HepG2 (cell line): ENCODE data around the gene PRDM15. TPM values are rescaled to one million over a fixed set of nuclear protein-coding genes. Genes with fewer than 3 reads are reported as not detected.

Experiments used
- HOXA9 ChIP-seq: sonication (generic); formaldehyde crosslinking; IDR thresholded peaks from 2 replicates; pipeline ENCODE4 v1.8.1; 2022; ENCODE audit warnings: missing genetic modification reagents, mild to moderate bottlenecking, moderate library complexity, borderline replicate concordance
- KDM5B ChIP-seq: sonication (generic); formaldehyde crosslinking; IDR thresholded peaks from 2 replicates; pipeline ENCODE4 v1.4.0; 2020; ENCODE audit warnings: missing genetic modification reagents, mild to moderate bottlenecking, borderline replicate concordance
- NR2F6 ChIP-seq, 2 experiments: IDR thresholded peaks; 2 replicates each; pipeline ENCODE4 v1.6.1; 2016; ENCODE audit warnings: antibody characterized with exemption in 1 of 2, mild to moderate bottlenecking in 1 of 2
- PBX3 ChIP-seq: sonication (generic); formaldehyde crosslinking; IDR thresholded peaks from 2 replicates; pipeline ENCODE4 v1.8.1; 2023; ENCODE audit warnings: missing genetic modification reagents, inconsistent platforms, borderline replicate concordance
- POGK ChIP-seq: sonication (generic); formaldehyde crosslinking; conservative IDR thresholded peaks from 2 replicates; pipeline ENCODE4 v1.8.0; 2022; ENCODE audit warnings: mild to moderate bottlenecking, moderate library complexity, missing genetic modification reagents
- REPIN1 ChIP-seq: sonication (generic); formaldehyde crosslinking; IDR thresholded peaks from 2 replicates; pipeline ENCODE4 v1.8.0; 2022; ENCODE audit warnings: missing genetic modification reagents, low read depth, mild to moderate bottlenecking, borderline replicate concordance
- SKIL ChIP-seq: sonication (generic); formaldehyde crosslinking; IDR thresholded peaks from 2 replicates; pipeline ENCODE4 v1.8.0; 2022; ENCODE audit warnings: missing genetic modification reagents, mild to moderate bottlenecking, moderate library complexity, borderline replicate concordance
- SMC3 ChIP-seq: IDR thresholded peaks from 2 replicates; pipeline ENCODE4 v1.6.1; 2011; ENCODE audit warnings: low read length, improper control_type of control experiment
- TBP ChIP-seq: sonication (generic); formaldehyde crosslinking; IDR thresholded peaks from 2 replicates; pipeline ENCODE4 v1.5.0; 2020; ENCODE audit warnings: missing genetic modification reagents
- TOPORS ChIP-seq: sonication (generic); formaldehyde crosslinking; IDR thresholded peaks from 2 replicates; pipeline ENCODE4 v1.8.0; 2023; ENCODE audit warnings: mild to moderate bottlenecking, missing genetic modification reagents
- ZFP37 ChIP-seq: sonication (generic); formaldehyde crosslinking; IDR thresholded peaks from 2 replicates; pipeline ENCODE4 v1.4.0; 2020; ENCODE audit warnings: missing genetic modification reagents, borderline replicate concordance
- ZFP91 ChIP-seq: sonication (generic); formaldehyde crosslinking; IDR thresholded peaks from 2 replicates; pipeline ENCODE4 v1.9.0; 2022; ENCODE audit warnings: missing genetic modification reagents, mild to moderate bottlenecking, borderline replicate concordance
- ZNF609 ChIP-seq: sonication (generic); formaldehyde crosslinking; IDR thresholded peaks from 2 replicates; pipeline ENCODE4 v1.4.0; 2020; ENCODE audit warnings: mild to moderate bottlenecking, missing genetic modification reagents, borderline replicate concordance
- ZNF639 ChIP-seq: conservative IDR thresholded peaks from 2 replicates; pipeline ENCODE4 v1.6.1; 2018; ENCODE audit warnings: missing genetic modification reagents
- polyA plus RNA-seq, 8 experiments: library from polyadenylated mRNA; depleted of rRNA in 3 of 8; stranded (reverse) in 7 of 8; unstranded in 1 of 8; fragments of >200 nt; fragmentation: Illumina TruSeq in 4 of 8; extraction: Trizol in 4 of 8; gene quantifications; 2 replicates each; pipeline versions ENCODE4 v1.2.1 to v1.2.3, GENCODE V29; 2011 to 2016; ENCODE audit warnings: low read depth in 4 of 8, missing spikeins in 1 of 8, mixed read lengths in 1 of 8; ENCODE audit not compliant: insufficient read depth in 1 of 8
- total RNA-seq, 5 experiments: library from RNA; depleted of rRNA; stranded (reverse); fragments of >200 nt; fragmentation: Illumina TruSeq; extraction: Trizol; gene quantifications; 2 replicates each; pipeline ENCODE4 v1.2.3, GENCODE V29; 2016; ENCODE audit warnings: low read depth in 1 of 5

The PRDM15 gene
- total and polyA plus RNA-seq, 2 of the 13 experiments (the other 11 are each of a cell fraction or from before 2014, with no cell fraction given): 4.0 to 6.9 TPM

- TF ChIP-seq ZNF609 (CRISPR knock-in tag) (peak; percentile 61; the same call in 1 of the 2 replicates), REPIN1 (no peak), NR2F6 (IDR thresholded peaks at IDR 0.05) (no peak), NR2F6 (CRISPR knock-in tag; IDR thresholded peaks at IDR 0.05) (0 out of 2 replicates have a peak, but pooled peaks have one; percentile 22), SKIL (no peak), HOXA9 (no peak), PBX3 (CRISPR knock-in tag) (no peak), POGK (CRISPR knock-in tag) (no peak), ZNF639 (CRISPR knock-in tag) (no peak), ZFP37 (CRISPR knock-in tag) (no peak), ZFP91 (CRISPR knock-in tag) (no peak; the same call in 1 of the 2 replicates), TOPORS (CRISPR knock-in tag) (no peak), SMC3 (no peak), KDM5B (CRISPR knock-in tag) (no peak), TBP (CRISPR knock-in tag) (no peak)
These were observed 47.1 kb upstream of the PRDM15 start (continued) for GRCh38 chr21:41926117-41926806.
